Stimulated activated CD4-positive, alpha-beta T cell treated with anti-CD3 and anti-CD28 coated beads, TNF-alpha, amount 100 ng/mL, for 1 hour (primary cell): ENCODE measurements around the gene DEAF1.
"Not testable (repeated sequence)": the region's sequence is repeated elsewhere in the genome, so short reads cannot be mapped to it uniquely, and the experiment has no call there.

ENCODE experiments used
- DNase-seq, 3 donors: peaks; one replicate each; pipeline ENCODE4 v3.0.0-alpha.2; 2020; ENCODE audit warnings: low read depth in 3 of 3, low spot score in 1 of 3

Gene DEAF1

DNA sequence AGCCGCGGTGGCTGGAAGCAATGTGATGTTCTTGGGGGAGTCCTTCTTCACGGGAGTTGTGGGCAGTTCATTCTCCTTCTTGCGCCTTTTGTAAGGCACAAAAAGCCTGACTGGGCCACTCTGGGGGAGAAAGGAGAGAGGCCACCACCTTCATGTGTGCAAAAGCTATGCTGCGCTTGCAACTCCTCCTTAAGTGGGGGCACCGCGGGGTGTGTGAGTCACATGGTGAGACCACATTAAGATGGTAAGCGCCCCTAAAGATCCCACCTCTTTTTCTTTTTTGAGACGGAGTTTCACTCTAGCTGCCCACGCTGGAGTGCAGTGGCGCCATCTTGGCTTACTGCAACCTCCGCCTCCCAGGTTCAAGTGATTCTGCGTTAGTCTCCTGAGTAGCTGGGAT, 14.1 kb downstream of the DEAF1 start:
- DNase-seq = no peak

DNA sequence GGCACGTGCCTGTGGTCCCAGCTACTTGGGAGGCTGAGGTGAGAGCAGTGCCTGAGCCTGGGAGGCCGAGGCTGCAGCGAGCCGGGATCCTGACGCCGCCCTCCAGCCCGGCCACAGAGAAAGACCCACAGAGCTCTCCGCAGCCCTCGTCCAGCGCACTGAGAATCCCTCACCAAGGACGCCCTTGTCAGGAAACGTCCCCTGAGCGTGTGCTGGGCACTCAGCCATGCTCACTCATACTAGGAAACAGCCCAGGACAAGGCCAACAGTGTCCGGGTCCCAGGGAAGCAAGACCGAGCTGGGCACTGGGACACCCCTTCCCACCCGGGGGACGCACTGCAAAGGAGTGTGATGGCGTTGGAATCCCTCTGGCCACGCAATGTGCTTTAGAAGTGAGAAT, 14.5 kb downstream of the DEAF1 start:
- no peak for DNase-seq

DNA sequence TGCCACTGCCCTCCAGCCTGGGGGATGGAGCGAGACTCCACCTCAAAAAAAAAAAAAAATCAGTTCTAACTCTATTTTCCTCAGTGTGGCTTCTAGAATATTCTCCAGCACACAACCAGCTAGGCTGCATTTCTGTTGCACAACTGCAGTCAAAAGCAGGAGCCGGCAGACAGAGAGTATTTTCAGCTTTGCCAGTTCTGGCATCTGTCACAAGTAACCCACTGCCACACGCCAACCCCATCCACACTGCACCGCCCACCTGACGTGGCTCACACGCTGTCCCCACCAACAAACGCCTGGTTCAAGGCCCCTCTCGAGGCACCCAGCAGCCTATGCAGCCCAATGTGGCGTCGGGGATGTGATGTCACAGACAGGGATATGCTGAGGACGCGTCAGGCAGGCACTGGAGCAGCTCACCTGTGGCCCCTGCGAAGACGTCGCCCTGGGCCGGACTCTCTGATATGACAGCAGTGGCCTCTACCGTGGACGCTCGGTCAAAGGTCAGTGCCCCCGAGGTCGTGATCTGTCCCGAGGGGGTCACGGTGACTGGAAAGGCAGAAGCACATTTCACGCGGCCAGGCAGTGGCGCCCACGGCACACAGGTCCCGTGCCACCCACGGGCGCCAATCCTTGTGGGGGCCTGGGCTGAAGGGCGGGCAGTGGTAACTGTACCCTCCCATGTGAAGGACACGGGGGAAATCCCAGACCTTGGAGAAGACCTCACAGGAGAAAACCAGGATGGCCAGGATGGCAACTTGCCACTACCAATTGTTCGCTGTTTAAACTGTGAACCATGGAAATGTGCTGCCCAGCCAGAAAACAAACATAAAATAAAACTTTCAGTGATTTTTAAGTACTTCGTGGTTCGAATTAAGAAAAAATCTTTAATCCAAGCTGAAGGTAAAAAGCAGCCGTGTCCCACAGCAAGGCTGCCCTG, 15.5 kb downstream of the DEAF1 start:
- no peak for DNase-seq

DNA sequence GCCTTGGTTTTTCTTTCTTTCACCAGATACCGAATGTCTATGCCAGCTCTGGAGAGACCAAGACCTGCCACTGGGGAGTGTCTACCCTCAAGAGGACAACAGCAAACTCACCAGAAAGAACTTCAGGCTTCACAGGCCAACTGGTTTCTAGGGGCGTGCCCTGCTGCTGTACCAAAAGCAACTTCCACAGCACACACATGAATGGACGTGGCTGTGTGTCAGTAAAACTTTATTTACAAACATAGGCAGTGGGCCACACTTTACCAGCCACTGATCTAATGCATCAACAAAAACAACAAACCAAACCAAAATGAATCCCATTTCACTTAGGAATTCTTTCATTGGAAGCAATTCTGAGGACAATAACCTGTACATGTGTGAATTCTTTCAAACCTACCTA, 16.7 kb downstream of the DEAF1 start:
- DNase-seq = no peak

DNA sequence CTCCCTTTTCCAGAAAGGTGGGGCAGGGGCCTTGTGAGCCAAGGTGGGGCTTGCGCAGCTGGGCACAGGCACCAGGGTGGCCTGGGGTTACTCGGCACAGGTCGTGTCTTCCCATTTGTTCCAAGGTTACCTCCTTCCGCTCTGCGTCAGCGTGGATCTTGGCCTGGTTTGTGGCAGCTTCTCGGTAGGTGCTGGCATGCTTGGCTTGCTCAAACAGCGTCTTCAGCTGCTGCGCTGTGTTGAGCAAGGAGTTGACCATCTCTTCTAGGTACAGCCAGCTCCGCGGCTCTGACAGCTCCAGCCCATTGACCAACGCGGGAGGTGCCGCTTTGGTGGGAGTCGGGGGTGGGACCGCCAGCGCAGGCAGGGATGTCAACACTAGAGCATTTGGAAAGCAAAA, 20.6 kb downstream of the DEAF1 start:
- no peak for DNase-seq

DNA sequence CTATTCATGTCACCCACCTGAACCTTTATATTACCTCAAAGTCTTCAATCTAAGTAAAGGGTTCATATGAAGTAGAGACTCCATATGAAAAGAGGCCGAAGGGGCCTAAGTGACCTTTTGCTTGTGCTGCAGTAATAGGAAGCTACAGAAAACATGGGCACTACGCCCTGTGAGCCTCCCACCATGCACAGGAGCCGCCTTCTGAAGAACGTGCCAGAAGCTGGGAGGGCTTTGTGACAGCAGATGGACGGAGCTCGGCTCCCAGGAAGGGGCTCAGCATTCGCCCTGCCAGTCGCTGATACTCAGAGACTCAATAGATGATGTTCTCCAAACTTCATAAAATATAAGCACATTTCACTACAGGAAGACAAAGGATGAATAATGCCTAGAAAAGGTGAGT, 21.2 kb downstream of the DEAF1 start:
- DNase-seq = no peak

DNA sequence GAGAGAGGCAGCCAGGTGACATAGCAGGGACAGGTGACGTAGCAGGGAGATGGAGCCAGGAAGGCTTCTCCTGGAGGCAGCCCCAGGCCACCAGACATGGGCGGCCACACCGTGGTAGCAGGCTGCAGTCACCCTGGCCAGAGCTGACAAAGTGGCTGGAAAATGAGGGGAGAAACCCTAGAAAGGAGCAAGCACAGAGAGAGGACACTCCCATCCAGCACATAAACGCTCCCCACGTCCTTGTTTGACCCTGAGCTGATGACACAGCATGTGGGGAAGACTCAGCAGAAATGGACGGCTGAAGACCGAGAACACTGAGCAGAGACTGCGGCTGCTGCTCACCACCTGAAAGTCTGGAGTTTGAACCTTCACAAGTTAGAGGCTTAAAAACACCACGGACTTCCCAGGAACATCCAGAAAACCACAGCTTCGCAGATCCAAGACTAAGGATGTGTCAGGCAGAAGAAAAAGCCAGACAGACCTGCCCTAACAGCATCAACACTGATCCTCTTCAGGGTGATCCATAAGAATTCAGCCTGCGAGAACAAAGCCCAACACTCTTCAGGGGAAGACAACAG, 29.2 kb downstream of the DEAF1 start:
- no peak for DNase-seq

DNA sequence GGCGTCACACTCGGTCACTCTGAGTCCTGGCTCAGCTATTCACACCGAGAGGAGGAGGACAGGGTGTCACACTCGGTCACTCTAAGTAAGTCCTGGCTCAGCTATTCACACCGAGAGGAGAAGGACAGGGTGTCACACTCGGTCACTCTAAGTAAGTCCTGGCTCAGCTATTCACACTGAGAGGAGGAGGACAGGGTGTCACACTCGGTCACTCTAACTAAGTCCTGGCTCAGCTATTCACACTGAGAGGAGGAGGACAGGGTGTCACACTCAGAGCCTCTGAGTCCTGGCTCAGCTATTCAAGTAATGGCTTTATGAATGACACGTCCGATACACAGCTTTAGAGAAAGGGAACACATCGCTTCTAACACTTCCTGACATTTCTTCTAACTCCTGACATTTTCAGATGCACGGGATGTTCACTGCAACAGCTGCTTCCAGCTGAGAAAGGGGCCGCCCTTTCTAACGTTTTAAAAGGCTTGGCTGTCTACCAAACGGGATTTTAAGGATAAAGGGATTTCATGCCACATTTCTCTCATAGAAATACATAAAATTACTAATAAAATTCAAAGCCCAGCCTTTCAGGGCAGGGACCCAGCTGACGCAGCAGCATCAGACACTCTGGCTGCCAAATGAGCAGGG, 29.8 kb downstream of the DEAF1 start:
- no peak for DNase-seq

DNA sequence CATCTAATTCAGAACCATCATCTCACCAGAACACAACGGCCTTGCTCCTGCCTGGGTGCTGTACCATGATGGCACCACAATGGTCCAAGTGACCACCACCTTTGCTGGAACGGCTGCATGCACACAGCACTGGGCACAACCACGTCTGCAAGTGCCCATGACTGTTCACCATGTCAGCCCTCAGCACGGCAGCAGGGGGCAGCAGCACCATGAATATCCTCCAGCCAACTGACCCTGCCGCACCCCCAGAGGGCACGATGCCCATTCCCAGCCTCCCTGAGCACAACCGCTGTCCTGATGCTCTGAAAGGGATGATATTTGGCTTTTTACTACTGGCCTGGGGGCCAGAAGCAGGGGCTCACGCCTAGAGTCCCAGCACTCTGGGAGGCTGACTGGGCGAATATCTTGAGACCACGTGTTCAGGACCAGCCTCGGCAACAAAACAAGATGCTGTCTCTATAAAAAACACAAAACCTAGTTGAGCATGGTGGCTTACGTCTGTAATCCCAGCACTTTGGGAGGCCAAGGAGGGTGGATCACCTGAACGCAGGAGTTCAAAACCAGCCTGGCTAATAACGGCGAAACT, 32.2 kb downstream of the DEAF1 start:
- DNase-seq = peak in 1 of 3 donors; percentile 14

DNA sequence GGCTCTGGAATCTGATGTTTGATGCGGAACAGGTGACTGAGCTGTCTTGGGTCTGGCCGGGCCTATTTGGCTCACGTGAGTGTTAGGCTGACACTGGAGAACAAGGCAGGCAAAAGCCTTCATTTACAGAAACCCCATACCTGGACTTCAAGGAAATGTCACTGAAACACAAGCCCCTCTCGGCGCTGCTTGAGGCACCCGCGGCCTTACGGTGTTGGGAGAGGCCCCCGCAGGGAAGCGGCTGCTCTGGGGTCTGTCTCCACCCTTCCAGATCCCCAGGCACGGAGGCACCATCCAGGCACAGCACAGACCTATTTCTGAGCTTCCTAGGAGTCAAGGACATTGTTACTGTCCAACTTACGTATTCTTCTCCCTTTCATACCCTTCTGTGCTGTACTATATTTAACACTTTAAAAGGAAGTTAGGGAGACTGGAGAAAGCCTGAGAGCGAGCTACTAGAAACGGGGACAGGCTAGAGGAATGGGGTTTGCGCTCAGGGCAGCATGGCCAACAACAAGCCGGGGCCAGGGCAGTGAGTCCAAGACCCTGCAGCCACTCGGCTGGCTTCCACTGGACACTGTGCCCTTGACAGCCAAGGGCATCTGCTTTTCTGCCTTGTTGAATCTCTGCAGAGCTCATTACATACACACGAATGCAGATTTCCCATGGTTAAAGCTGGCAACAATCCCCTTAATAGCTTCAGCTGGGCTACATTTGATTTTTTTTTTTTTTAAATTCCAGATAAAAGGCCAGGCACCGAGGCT, 34.2 kb downstream of the DEAF1 start:
- DNase-seq = no peak

DNA sequence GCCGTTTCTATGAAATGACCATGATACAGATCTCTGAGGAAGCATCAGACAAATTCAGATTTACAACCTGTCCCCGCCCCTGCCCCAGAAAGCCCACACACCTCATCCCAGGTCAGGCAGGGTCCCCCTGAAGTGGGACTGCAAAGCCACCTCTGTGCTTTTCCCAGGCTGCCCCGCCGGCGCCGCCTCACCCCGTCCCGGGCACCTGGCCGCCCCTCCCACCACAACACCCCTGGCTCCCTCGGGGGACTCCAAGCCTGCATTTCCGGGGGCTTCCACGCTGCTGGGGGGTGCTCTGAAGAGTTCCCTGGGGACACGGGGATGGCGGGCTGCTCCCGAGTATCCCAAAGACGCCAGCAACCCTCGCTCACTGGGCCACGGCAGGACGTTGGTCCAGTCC, 34.7 kb downstream of the DEAF1 start:
- DNase-seq = no peak

DNA sequence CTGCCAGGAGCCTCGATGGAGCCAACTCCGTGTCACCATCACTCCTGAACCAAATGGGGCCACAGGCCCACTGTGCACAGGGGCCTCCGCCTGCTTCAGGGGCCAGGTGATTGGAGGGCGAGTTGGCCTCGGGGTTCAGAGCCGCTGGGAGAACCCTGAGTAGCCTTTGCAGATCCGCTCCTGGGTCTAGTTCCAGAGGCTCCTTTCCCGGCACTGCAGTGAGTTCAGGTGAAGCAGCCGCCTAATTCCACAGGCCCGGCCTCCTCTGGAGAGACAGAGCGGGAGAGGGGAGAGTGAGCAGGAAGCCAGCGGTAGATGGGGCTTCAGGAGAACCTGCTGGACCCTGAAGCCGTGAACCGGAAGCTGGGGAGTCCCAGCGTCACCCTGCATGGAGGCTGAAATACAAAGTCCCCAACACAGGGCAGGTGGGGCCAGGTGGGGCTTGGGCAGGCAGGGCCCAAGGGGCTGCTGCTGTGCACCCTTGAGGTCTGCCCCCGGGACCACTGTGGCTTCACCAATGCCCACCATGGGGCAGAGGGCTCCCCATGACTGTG, 35.4 kb downstream of the DEAF1 start:
- DNase-seq = no peak

DNA sequence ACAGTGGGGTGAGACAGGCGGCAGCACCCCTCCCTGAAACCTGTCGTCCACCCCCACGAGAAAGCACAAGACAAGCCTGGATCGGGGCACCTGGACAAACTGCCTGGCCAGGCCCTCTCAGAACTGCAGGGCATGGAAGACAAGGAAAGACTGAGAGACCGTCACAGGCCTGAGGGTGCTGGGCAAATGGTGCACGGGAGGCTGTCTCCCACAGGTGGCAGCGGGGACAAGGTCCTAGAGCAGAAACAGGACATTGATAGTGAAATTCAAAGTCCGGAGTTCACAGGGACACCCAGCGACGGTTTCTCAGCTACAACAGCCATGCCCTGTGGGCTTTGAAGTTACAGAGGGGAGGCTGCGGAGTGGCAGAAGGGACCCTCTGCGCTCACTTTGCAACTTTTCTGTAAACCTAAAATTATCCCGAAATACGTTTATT, 37.3 kb downstream of the DEAF1 start:
- no peak for DNase-seq

DNA sequence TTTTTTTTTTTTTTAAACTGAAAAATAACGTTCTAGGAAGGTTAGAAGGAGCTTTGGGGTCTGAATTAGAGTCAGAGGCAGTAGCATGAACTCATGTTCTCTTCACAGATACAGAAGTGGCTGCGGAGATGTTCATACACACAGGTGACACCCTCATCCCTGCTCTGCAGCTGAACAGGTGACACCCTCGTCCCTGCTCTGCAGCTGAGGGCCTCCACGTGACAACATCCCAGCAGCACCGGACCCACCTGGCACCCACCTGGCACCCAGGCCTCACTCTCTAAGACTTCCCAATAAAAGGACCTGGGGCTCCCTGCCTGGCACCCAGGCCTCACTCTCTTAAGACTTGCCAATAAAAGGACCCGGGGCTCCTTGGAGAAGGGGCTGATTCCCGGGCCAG, 38.2 kb downstream of the DEAF1 start:
- DNase-seq = no peak

DNA sequence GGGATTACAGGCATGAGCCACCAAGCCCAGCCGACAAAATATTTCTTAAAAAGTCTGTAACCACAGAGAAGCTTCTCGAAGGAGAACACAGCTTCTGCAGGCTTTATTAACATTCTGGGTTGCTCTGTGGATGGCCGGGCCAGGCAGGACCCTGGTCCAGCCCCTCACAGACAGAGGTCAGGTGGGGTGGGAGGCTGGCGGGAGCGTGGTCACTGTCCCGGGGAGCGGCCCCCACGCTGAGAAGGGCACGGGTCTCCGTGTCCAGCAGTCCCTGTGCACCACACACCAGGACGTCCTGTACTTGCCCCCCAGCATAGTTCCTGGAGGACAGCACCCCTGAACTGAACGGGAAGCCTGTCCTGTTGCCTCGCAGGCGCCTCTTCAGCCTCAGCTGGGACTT, 38.6 kb downstream of the DEAF1 start:
- no peak for DNase-seq

DNA sequence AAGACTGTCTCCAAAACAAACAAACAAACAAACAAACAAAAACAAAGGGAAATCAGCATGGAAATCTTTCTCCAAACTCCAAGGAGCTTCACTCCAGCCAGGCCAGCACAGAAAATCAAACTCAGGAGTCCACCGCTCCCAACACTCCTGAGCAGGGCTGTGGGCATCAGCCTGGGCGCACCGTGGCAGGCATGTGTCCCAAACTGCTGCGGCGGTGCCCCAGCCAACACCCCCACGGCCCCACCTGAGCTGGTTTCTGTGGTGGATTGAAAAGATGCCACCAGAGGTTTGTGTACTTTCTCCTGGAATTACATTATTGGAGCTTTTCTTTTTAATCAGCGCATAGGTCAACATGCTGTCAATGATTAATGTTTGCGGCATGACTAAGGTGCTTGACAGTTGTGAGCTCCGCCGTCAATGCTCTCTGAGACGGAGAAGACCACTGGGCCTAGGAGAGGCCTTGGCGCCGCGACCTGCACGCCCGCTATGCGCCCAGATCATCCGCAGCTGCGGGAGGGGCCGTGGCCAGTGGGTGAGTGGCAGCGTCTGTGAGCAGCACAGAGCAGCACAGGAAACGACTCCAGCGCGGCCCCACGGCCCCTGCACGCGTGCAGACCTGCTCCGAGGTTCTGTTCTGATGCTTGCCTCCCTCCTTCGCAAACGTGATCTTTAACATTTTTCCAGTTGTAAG, 39.8 kb downstream of the DEAF1 start:
- no peak for DNase-seq

DNA sequence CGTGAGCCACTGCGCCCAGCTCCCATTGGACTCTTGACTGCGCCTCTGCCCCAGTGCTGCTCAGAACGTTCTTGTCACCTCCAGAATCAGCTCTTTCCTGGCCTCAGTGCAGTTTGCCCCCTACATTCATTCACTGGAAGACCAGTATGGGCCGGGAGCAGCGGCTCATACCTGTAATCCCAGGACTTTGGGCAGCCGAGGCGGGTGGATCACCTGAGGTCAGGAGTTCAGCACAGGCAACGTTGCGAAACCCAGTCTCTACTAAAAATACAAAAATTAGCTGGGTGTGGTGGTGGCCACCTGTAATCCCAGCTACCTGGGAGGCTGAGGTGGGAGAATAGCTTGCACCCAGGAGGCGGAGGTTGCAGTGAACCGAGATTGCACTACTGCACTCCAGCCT, 40.6 kb downstream of the DEAF1 start:
- not testable (repeated sequence) for DNase-seq

DNA sequence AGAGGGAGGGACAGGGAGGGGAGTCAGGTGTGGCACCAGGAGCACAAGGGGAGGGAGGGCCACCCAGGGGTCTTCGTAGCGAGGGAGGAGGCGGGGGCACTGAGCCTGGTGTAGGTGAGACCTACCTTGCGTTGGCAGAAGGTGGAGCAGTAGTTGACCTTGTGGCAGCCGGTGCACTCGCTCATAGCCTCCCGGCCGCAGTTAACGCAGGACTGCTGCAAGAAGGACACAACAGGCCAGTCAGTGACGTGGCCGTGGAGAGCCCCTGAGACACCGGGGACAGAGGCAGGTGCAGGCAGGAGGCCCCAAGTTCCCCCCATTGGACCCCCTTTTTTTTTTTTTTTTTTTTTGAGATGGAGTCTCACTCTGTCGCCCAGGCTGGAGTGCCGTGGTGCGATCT, 41.2 kb downstream of the DEAF1 start:
- DNase-seq = no peak

DNA sequence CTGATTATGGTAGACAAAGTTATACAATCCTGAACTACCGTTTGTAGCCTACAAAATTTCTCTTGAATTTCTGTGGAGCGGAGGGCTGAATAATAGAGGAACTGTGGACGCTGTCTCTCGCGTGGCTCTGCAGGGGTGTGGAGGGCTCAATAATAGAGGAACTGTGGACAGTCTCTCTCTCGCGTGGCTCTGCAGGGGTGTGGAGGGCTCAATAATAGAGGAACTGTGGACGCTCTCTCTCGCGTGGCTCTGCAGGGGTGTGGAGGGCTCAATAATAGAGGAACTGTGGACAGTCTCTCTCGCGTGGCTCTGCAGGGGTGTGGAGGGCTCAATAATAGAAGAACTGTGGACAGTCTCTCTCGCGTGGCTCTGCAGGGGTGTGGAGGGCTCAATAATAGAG, 41.9 kb downstream of the DEAF1 start:
- not testable (repeated sequence) for DNase-seq

DNA sequence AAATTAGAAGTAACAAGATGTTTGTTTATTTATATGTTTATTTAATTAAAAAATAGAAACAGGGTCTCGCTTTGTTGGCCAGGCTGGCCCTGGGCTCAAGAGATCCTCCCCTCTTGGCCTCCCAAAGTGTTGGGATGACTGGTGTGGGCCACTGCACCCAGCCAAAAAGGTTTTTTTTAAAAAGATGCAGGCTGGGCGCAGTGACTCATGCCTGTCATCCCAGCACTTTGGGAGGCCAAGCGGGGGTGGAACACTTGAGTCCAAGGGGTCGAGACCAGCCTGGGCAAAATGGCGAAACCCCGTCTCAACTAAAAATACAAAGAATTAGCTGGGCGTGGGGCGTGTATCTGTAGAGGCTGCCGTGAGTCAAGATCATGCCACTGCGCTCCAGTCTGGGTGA, 44.5 kb downstream of the DEAF1 start:
- DNase-seq = no peak
